Hematopoietic multipotent progenitor cell treated with erythropoietin and hydrocortisone succinate and interleukin-3 and kit ligand, for 4 days (in vitro differentiated cells): ENCODE results near the gene LTBR.

Experiments
- DNase-seq: peaks from one replicate; pipeline ENCODE4 v3.0.0-alpha.2; 2015

LTBR gene

DNA sequence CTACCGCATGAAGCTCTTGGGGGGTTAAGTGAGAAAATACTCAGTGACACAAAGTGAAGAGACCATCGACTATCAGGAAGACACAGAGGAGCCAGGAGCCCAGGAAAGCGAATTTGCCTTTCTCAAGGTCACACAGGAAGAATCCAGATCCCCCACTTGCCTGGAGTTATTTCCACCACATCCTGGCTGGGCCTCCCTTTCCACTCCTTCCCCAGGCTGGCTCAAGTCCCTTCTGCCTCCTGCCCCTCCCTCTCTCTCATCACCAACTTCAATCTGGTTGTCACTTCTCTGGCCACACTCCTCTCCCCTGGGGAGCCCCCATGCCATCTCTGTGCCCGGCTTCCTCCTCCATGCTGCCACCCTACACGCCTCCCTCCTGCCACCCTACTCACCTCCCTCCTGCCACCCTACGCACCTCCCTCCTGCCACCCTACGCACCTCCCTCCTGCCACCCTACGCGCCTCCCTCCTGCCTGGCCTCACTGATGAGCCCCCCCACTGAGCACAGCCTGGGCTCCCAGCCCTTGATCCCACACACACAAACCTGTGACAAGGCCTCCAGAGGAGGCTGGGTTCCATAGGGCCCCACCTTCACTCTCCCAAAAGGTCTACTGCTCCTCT is 14.9 kb upstream of the LTBR start:
- DNase-seq: no peak

- DNase-seq: no peak
Measured at GRCh38 chr12:6369916-6370575, 13.9 kb upstream of the LTBR start.

- no peak for DNase-seq
Measured at GRCh38 chr12:6370576-6370935, 13.4 kb upstream of the LTBR start.

DNA sequence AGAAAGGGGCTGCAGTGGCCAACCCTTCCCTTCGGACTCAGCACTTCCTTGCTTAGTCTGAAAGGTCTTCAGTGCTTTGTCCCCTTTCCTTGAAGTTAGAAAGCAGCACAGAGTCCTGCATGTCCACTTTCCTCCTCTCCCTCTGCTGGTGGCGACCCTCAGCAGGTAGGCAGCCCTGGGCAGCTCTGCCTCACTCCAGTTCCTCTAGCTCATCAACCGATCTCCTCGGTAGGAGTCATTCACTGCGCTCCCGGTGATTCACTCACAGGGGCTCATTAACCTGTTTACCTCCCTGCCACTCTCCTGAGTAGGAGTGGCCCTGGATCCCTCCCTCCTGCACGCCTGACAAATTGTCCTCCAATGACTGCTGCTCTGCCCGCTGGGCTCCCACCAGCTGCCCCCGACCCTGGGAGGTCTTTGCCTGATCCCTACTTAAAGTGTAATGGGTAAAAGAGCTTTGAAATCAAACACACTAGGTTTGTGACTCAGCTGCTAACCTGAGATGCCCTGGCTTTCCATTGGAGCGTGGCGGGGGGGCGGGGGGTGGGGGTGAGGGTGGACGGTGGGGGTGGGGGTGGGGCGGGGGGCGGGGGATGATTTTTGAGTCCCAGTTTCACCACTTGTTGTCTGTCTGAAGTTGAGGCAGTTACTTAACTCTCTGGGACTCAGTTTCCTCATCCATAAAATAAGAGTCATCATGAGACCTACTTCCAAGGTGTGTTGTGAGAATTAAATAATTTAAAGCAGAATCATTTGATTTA is 12.8 kb upstream of the LTBR start:
- no peak for DNase-seq

DNA sequence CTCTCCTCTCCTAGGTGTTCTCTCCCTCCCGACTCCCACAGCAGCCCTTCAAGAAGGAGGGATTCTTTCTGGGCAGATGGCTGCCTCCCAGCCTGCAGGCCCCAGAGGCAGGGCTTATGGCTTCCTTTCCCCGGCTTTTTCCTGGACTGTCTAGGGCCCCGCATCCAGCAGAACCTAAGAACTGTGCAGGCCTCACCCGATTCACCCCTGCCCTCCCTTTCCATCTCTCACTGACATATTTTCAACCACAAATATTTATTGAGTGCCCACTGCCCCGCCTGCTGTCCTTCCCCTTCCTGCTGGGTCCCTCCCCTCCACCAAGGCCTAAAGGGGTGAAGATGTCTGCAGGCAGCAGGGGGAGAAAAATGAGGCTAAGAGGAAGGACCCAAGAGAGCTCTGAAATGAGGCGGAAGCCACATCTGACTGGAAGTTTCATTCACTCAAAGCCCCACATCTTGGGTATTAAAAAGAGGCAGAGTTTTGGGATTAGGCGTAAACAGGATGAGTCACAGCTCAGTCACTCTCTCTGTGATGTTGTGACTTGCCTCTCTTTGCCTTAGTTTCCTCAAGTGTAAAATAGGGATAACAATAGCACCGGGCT is 11.5 kb upstream of the LTBR start:
- DNase-seq: peak; percentile 77

- no peak for DNase-seq
Measured at GRCh38 chr12:6373022-6373787, 10.8 kb upstream of the LTBR start.

DNA sequence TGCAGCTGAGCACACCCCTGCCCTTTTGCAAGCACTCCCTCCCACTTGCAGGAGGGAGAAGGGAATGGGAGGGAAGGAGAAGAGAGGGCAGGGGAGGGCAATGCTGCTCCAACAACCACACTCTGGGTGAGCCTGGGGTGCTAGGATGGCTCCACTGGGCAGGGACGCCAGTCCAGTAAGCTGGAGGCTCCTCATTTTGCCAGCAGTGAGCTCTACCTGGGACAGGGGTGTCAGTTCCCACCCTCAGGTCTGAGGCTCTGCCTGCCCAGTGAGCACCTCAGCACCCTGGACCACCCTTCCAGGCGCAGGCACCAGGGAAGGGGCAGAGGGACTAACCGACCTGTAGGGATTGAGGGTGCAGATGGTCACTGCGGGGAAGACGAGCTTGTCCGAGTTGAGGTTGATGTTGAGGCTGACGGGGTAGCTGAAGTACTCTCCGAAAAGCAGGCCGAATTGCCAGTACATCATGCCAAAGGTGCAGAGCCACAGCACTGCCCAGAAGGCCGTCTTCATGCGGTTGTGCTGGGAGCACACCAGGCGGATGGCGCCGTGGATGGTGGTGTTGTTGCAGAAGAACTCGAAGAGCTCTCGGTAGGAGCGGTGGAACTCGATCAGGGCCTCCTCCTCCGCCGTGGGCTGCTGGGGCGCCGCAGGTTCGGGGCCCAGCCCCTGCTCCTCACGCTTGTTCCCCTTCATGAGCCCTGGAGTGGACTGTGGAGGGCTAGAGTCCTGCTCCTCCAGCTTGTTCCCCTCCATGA is 9.8 kb upstream of the LTBR start:
- no peak for DNase-seq

- DNase-seq: no peak
Measured at GRCh38 chr12:6374786-6375160, 9.2 kb upstream of the LTBR start.

DNA sequence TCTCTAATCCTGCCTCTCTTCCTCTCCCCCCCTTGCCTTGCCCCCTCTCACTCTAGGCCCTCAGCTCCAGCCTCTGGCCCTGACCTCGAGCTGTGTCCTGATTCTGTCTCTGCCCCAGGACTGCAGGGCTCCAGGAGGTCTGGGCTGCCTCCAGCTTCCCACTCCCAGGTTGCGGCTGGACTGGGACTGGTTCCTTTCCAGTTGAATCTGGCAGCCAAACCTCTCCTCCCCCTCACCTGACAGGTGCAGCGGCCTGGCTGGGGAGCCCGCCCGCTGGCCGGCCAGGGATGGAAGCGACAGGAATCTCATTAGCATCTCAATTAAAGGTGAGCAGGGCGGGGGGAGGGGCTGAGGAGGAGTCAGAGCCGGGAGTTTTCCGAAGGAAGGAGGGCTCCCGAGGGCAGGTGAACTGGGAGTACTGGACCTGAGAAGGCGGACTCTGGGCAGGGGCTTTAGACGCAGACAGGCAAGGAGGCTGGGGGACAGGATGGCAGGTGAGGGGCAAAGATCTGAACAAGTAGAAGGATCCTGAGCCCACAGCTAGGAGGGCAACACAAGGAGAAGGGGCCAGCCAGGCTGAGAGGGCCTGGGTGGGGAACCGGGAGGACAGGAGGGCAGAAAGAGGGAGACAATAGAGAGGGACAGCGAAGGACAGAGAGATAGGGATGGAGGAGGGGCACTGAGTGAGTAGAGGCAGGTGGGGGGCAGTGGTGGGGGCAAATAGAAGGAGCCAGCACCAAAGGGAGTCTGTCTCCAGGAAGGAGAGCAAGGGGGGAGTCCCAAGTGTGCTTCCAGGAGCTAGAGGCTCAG is 8.5 kb upstream of the LTBR start, which contains the start of gene SCNN1A:
Gene SCNN1A (minus strand): TSS at position 295 of the 810 bp plus-strand sequence. CDS start 780 bp downstream, outside the sequence.
- DNase-seq: no peak

GRCh38 chr12:6376079-6376869 is 7.7 kb upstream of the LTBR start:
- peak; percentile 55 for DNase-seq

- DNase-seq: peak; percentile 37
Measured at GRCh38 chr12:6376870-6377666, 6.9 kb upstream of the LTBR start.

DNA sequence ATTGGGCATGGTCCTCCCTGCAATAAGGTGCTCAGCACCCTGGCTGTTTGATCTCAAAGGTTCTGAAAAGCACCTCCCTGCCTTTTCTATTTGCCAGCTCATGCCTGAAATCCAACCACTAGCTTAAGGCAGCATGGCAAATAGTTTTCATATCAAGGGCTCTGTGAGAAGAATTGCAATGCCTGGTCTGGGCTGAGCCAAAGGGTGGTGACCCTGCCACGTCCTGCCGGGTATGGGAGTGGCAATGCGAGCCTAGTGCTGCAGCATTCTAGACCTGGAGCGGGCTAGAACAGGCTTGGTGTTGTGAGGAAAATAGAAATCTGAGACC is 6.3 kb upstream of the LTBR start:
- DNase-seq: peak; percentile 49

DNA sequence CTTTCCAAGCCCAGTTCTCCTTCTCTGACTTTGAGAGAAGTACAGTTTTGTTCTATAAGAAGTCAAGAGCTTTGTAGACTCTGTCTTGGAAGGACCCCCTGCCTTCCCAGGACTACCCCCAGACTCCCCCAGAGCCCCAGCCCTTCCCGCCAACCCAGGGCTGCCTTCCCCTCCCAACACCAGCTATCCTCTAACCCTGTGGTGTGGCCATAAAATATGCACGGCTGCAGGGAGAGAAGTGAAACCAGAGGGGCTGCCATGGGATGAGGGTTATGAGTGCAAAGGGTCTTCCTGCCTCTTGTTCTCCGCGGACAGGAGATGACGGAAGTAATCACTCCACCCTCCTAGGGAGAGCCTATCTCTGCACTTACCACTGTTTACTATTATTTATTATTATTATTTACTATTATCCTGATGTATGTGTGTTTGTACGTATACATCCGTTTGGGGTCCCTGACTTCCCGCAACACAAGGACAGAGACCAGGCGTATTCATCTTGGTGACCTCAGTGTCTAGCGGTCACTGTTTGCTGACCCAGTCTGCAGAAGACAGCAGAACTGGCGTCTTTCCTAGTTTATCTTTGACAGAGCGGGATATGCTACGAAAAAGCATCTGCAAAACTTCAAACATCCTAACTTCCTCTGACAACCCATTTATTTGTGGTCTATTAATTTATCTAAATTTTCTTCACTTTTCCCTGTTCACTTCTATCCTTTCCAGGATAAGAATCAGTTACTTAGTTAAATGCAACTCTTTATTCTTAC is 5.1 kb upstream of the LTBR start:
- DNase-seq: no peak

DNA sequence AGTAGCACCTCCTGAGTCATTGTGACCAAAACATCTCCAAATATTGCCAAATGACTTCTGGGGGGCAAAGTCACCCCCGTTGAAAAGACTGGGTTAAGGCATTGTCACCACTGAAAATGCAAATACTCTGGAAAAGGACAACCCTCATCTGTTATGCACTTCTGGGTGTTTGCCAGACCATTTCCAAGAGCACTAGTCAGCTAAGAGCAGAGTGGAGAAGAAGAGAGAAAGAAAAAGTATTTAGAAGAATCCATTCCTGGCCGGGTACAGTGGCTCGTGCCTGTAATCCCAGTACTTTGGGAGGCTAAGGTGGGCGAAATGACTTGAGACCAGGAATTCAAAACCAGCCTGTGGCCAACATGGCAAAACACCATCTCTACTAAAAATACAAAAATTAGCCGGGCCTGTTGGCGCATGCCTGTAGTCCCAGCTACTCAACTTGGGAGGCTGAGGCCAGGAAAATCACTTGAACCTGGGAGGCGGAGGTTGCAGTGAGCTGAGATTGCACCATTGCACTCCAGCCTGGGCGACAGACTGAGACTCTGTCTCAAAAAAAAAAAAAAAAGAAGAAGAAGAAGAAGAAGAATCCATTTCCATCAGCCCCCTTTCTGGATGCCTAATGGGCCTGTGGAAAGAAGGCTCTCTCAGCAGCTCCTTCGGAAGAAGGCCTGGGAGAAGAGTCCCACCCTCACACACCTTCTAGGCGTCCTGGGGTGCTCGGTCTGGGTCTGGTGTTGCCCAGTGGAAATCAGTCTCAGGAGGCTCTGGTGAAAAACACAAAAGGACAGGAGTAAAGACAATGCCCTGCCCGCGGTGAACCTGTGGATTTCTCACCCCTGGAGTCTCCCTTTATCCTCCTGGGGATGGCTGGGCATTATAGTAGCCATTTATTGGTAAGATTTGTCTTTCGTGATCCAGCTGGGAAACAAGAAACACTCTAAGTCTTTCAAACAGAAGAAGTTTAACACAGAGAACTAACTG is 3.5 kb upstream of the LTBR start:
- DNase-seq: no peak

DNA sequence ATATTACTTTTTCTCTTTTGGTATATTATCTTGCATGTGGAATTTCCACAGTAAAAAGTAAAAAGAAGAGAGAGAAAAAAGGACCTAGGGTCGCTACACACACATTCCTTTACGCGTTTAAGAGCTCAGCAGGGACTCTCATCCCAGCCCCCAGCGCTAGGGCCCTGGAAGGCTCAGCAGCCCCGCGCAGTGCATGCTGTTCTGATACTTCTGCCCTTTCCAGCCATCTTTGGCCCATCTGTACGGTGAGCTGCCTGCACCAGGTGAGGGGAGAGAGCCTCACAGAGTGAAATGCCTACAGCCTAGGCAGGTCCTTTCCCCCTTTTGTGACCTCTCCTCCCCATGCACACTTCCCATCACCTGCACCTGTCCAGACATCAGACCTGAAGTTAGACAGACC is 1.6 kb upstream of the LTBR start:
- DNase-seq: no peak

DNA sequence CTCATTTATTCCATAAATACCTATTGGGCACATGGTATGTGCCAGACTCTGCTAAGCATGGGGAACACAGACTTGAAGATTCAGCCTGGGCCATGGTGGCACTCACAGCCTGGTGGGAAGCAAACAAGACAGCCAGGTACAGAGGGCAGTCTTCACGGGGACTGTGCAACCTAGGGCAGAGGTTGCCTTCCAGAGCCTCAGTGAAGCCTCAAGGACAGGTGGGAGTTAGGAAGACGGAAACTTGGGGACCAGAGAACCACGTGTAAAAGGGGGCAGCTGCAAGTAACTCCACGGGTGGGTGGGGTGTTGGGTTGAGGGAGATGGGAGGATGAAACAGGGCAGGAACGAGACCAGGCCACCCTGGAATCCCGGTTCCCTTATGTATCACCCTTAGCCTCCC is 980 bp upstream of the LTBR start:
- DNase-seq: no peak
